Thyroid gland (tissue), 4 donors: ENCODE results near the gene MNT.

Experiments
- POLR2A ChIP-seq, 2 donors: fragments of 450-650 bp; IDR thresholded peaks; one replicate each; pipeline ENCODE4 v1.6.1; 2017; ENCODE audit warnings: antibody characterized with exemption in 2 of 2, mild to moderate bottlenecking in 2 of 2, moderate library complexity in 1 of 2
- TF ChIP-seq, protein P1 (sequence below), 6 experiments: fragments of 200-600 bp in 3 of 6; fragments of 450-650 bp in 3 of 6; sonication (generic) in 3 of 6; IDR thresholded peaks; one replicate each; pipeline ENCODE4 v1.5.1; 2016 to 2019; ENCODE audit warnings: antibody characterized with exemption in 6 of 6, mild to moderate bottlenecking in 2 of 6, inconsistent platforms in 1 of 6, moderate library complexity in 1 of 6

DNA sequence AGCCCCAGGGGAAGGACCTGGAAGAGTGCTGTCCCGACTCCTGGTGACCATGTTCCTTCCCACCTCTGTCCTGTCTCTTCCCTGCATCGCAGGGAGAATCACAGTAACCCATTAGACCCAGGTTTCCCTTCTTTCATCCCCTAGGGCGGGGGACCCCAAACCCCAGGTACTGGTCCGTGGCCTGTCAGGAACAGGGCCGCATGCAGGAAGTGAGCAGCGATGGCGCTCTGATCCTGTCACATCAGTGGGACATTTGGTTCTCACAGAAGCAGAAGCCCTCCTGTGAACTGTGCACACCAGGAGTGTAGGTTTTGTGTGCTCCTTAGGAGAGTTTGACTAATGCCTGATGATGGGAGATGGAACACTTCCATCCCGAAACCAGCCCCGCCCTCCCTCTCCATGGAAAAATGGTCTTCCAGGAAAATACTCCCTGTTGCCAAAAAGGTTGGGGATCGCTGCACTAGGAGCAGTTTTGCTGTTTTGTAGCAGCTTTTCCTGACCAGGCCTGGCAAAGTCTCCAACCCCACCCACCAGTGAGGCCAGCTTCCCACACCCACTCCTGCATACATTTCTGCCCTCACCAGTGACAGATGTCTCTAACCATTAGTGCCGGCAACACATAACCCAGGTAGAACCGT, 10.5 kb downstream of the MNT start:
- TF ChIP-seq, protein P1, sequence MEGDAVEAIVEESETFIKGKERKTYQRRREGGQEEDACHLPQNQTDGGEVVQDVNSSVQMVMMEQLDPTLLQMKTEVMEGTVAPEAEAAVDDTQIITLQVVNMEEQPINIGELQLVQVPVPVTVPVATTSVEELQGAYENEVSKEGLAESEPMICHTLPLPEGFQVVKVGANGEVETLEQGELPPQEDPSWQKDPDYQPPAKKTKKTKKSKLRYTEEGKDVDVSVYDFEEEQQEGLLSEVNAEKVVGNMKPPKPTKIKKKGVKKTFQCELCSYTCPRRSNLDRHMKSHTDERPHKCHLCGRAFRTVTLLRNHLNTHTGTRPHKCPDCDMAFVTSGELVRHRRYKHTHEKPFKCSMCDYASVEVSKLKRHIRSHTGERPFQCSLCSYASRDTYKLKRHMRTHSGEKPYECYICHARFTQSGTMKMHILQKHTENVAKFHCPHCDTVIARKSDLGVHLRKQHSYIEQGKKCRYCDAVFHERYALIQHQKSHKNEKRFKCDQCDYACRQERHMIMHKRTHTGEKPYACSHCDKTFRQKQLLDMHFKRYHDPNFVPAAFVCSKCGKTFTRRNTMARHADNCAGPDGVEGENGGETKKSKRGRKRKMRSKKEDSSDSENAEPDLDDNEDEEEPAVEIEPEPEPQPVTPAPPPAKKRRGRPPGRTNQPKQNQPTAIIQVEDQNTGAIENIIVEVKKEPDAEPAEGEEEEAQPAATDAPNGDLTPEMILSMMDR (IDR thresholded peaks at IDR 0.05) = no peak
- no peak for TF ChIP-seq POLR2A (IDR thresholded peaks at IDR 0.05)
